Prostate gland (tissue), 2 donors: ENCODE measurements around the gene ZNF496. TPM values are rescaled to one million over a fixed set of nuclear protein-coding genes. Genes with fewer than 3 reads are reported as not detected.
A peak's percentile ranks its signal among the peaks of the same experiment; 100 is the strongest.

Experiments used
- DNase-seq: peaks from one replicate; pipeline ENCODE4 v3.0.0-alpha.2; 2019; ENCODE audit warnings: low spot score
- H3K27ac ChIP-seq, 2 donors: fragments of 200-600 bp; sonication (generic); 2 replicates each; pipeline ENCODE4 v1.5.1; 2017 to 2019
- H3K27me3 ChIP-seq: fragments of 200-600 bp; sonication (generic); replicated peaks from 2 replicates; pipeline ENCODE4 v1.5.1; 2019; ENCODE audit not compliant: insufficient read depth
- H3K36me3 ChIP-seq, 2 donors: fragments of 200-600 bp; sonication (generic); 1 replicate in 1 of 2; 2 replicates in 1 of 2; pipeline versions ENCODE4 v1.5.1 to v1.8.1; 2017 to 2019
- H3K4me1 ChIP-seq: fragments of 200-600 bp; sonication (generic); replicated peaks from 2 replicates; pipeline ENCODE4 v1.5.1; 2019
- H3K4me3 ChIP-seq, 2 donors: fragments of 200-600 bp; sonication (generic); 2 replicates each; pipeline ENCODE4 v1.5.1; 2017 to 2019
- H3K9me3 ChIP-seq: fragments of 200-600 bp; sonication (generic); 2 replicates; pipeline ENCODE4 v1.5.1; 2017
- POLR2A ChIP-seq: fragments of 450-650 bp; IDR thresholded peaks from one replicate; pipeline ENCODE4 v1.6.1; 2016; ENCODE audit warnings: antibody characterized with exemption, mild to moderate bottlenecking
- POLR2AphosphoS5 ChIP-seq: sonication (generic); formaldehyde crosslinking; IDR thresholded peaks from one replicate; pipeline ENCODE4 v1.6.1; 2017; ENCODE audit warnings: antibody characterized with exemption
- WGBS: methylation state at CpG from one replicate; pipeline ENCODE4 v1.1.5; 2018; 5-methylcytosine and 5-hydroxymethylcytosine counted together
- intact Hi-C: fragments of 100-400 bp; cut with DNase I; formaldehyde crosslinking; loops from one replicate; pipeline ENCODE4 v1.14.2; 2022
- total RNA-seq, 2 donors: library from RNA; depleted of rRNA; stranded (reverse); fragments of >200 nt; gene quantifications; one replicate each; pipeline ENCODE4 v1.1.0, GENCODE V29; 2016
- TF ChIP-seq, protein P1 (sequence below), 4 experiments: fragments of 200-600 bp in 2 of 4; fragments of 450-650 bp in 2 of 4; sonication (generic) in 2 of 4; IDR thresholded peaks; 1 replicate in 3 of 4; 2 replicates in 1 of 4; pipeline ENCODE4 v1.5.1; 2016 to 2019; ENCODE audit warnings: antibody characterized with exemption in 4 of 4, mild to moderate bottlenecking in 2 of 4, moderate library complexity in 2 of 4

Gene ZNF496
- total RNA-seq, 2 donors from 2014 or later = 32.1 to 68.2 TPM

GRCh38 chr1:247332623-247333361 is 1.1 kb upstream of the ZNF496 start:
- Histone ChIP-seq H3K4me1 (peaks cover 7% of the 10 kb centered on the region), H3K27ac (peak overlapping the region; percentile 83 to 89), H3K27me3 (no peaks in the 10 kb centered on the region), H3K36me3 (peaks cover 0 to 6% of the 10 kb centered on the region in 2 donors), H3K4me3 (peak overlapping the region; percentile 86 to 91), H3K9me3 (no peaks in the 10 kb centered on the region)
- intact Hi-C loops = loop anchor here (10.0 kb wide), 1 partner anchor 228 kb away; the partner anchor contains the start of gene ZNF669
- peak; percentile 48 for DNase-seq
- WGBS = 10% methylated on average over 28 of the region's 28 CpGs
- TF ChIP-seq, protein P1, sequence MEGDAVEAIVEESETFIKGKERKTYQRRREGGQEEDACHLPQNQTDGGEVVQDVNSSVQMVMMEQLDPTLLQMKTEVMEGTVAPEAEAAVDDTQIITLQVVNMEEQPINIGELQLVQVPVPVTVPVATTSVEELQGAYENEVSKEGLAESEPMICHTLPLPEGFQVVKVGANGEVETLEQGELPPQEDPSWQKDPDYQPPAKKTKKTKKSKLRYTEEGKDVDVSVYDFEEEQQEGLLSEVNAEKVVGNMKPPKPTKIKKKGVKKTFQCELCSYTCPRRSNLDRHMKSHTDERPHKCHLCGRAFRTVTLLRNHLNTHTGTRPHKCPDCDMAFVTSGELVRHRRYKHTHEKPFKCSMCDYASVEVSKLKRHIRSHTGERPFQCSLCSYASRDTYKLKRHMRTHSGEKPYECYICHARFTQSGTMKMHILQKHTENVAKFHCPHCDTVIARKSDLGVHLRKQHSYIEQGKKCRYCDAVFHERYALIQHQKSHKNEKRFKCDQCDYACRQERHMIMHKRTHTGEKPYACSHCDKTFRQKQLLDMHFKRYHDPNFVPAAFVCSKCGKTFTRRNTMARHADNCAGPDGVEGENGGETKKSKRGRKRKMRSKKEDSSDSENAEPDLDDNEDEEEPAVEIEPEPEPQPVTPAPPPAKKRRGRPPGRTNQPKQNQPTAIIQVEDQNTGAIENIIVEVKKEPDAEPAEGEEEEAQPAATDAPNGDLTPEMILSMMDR (IDR thresholded peaks at IDR 0.05) = no peak
- TF ChIP-seq POLR2A (peak; percentile 25), POLR2AphosphoS5 (peak; percentile 30)

DNA sequence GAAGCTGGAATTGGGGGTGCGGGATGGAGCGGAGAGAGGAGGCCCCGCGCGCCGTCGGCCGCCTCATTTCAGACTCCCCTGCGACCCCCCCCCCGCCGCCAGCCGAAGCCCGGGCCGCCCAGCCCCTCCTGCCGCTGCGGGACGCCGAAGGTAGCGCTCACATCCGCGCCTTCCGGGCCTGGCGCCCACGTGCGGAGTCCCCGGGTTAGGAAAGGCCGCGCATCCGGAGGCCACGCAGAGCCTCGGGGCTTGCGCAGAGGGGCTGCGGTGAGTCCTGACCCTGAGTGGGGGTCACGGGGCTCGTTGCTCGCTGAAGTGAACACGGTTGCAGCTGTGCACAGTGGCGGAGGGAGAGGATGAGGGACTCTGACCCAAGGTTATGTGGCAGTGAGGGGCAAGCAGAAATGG is 552 bp upstream of the ZNF496 start:
- intact Hi-C loops = loop anchor here (10.0 kb wide), 1 partner anchor 227 kb away; the partner anchor contains the start of gene ZNF669
- no peaks in the 10 kb centered on the region for H3K9me3 ChIP-seq
- TF ChIP-seq, protein P1 (IDR thresholded peaks at IDR 0.05) = no peak
- TF ChIP-seq POLR2A = no peak
- no peak for TF ChIP-seq POLR2AphosphoS5
- no peaks in the 10 kb centered on the region for H3K27me3 ChIP-seq
- peak; percentile 20 for DNase-seq
- H3K4me3 ChIP-seq = peak overlapping the region; percentile 86 to 91
- peak overlapping the region; percentile 83 to 89 for H3K27ac ChIP-seq
- peaks cover 0 to 6% of the 10 kb centered on the region in 2 donors for H3K36me3 ChIP-seq
- 1% methylated on average over 37 of the region's 38 CpGs for WGBS
- H3K4me1 ChIP-seq = peaks cover 7% of the 10 kb centered on the region

- intact Hi-C loops = loop anchor here (10.0 kb wide), 1 partner anchor 226 kb away; the partner anchor contains the start of gene ZNF669
- peaks cover 7% of the 10 kb centered on the region for H3K4me1 ChIP-seq
Measured at GRCh38 chr1:247331172-247331524, 519 bp downstream of the ZNF496 start.

DNA sequence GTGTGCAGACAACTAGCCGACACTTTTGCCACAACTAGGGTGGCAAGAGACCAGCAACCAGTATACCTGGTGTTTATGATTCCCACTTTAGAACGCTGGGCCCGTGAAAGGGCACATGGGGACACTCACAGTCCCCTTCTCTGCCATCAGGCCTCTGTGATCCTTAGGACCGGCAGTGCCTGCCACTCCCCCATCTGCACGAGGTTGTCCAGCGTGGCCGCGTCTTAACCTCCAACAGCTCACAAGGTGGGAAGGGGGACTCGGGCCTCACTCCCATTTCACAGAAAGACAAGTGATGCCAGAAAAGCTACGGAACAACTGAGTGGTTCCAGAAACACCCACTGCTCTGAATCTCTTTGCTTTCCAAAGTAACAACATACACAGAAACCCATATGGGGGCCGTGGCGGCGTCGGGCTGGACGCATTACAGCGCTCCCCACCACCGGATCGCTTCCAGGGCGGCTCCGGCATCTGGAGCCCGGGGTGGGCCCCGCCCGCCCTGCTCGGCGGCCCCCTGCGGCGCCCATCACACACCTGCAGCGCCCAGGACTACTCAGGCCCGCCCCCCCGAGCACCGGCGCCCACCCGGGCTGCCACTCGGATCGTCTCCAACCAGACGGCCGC is 1.0 kb downstream of the ZNF496 start:
- TF ChIP-seq POLR2A = no peak
- TF ChIP-seq, protein P1 (IDR thresholded peaks at IDR 0.05) = no peak
- no peak for TF ChIP-seq POLR2AphosphoS5
- Histone ChIP-seq H3K4me3 (peak overlapping the region; percentile 86 to 91), H3K9me3 (no peaks in the 10 kb centered on the region), H3K4me1 (peaks cover 7% of the 10 kb centered on the region), H3K27me3 (no peaks in the 10 kb centered on the region), H3K36me3 (peaks cover 0 to 6% of the 10 kb centered on the region in 2 donors), H3K27ac (peak overlapping the region; percentile 83 to 89)
- intact Hi-C loops = loop anchor here (10.0 kb wide), 1 partner anchor 226 kb away; the partner anchor contains the start of gene ZNF669
- no peak for DNase-seq
- 8% methylated on average over 37 of the region's 37 CpGs for WGBS

More at GRCh38 chr1:247331172-247331524, 519 bp downstream of the ZNF496 start:
- Histone ChIP-seq H3K4me3 (peak overlapping the region; percentile 86 to 91), H3K27me3 (no peaks in the 10 kb centered on the region), H3K27ac (peak overlapping the region; percentile 83 to 89), H3K9me3 (no peaks in the 10 kb centered on the region), H3K36me3 (peaks cover 0 to 6% of the 10 kb centered on the region in 2 donors)
- TF ChIP-seq POLR2A (peak; percentile 78), POLR2AphosphoS5 (peak; percentile 49)
- TF ChIP-seq, protein P1 (IDR thresholded peaks at IDR 0.05) = no peak
- peak; percentile 72 for DNase-seq
- under 1% methylated on average over 22 of the region's 36 CpGs for WGBS
